ENCODE data around the gene NSMCE3.

NSMCE3 gene

GRCh38 chr15:29222129-29222853 is 47.3 kb downstream of the NSMCE3 start:
- no peak for DNase-seq (ENCODE audit: low read depth in 3 of 3)

- DNase-seq (ENCODE audit: low read depth in 3 of 3) = no peak
Measured at GRCh38 chr15:29220852-29221251, 48.8 kb downstream of the NSMCE3 start.

- DNase-seq (ENCODE audit: low read depth in 3 of 3) = no peak
Measured at GRCh38 chr15:29216955-29217354, 52.7 kb downstream of the NSMCE3 start.
